Left ventricle myocardium inferior (tissue), 1 donor: Measurements from ENCODE around the gene SMG6. TPM values are rescaled to one million over a fixed set of nuclear protein-coding genes. Genes with fewer than 3 reads are reported as not detected.
A peak's percentile ranks its signal among the peaks of the same experiment; 100 is the strongest.

ENCODE experiments used
- DNase-seq: peaks from one replicate; pipeline ENCODE4 v3.0.0-alpha.2; 2020
- H3K27ac ChIP-seq: fragments of 200-600 bp; replicated peaks from 2 replicates; pipeline ENCODE4 v1.8.0; 2021
- H3K27me3 ChIP-seq: fragments of 200-600 bp; 2 replicates; pipeline ENCODE4 v1.8.0; 2021; ENCODE audit warnings: low read depth
- H3K36me3 ChIP-seq: fragments of 200-600 bp; 2 replicates; pipeline ENCODE4 v1.8.0; 2021
- H3K4me1 ChIP-seq: fragments of 200-600 bp; 2 replicates; pipeline ENCODE4 v1.8.0; 2021
- H3K4me3 ChIP-seq: fragments of 200-600 bp; 2 replicates; pipeline ENCODE4 v1.8.0; 2021; ENCODE audit warnings: mild to moderate bottlenecking, moderate library complexity
- H3K9me3 ChIP-seq: fragments of 200-600 bp; replicated peaks from 2 replicates; pipeline ENCODE4 v1.8.0; 2021
- CTCF ChIP-seq: fragments of 200-600 bp; IDR thresholded peaks from 2 replicates; pipeline ENCODE4 v1.8.0; 2021; ENCODE audit warnings: antibody characterized with exemption, mild to moderate bottlenecking, borderline replicate concordance
- intact Hi-C: fragments of 100-400 bp; cut with micrococcal nuclease; formaldehyde crosslinking; loops from one replicate; pipeline ENCODE4 v1.11.0; 2022
- total RNA-seq: library from RNA; stranded (reverse); fragmentation: NEBNext Ultra II Directional; extraction: Animal tissue kit (Norgen Biotek cat#: 25700); gene quantifications from one replicate; pipeline ENCODE4 v1.2.1, GENCODE V29; 2021
- donor health status: DM: no; HTN: yes; CAD: no; lungs with severe emphysema.

The SMG6 gene
- total RNA-seq, 1 donor from 2014 or later, result 22.1 TPM

- peak overlapping the region; percentile 90 for H3K27ac ChIP-seq
- peaks cover 45% of the 10 kb centered on the region for H3K36me3 ChIP-seq
- H3K9me3 ChIP-seq, result no peaks in the 10 kb centered on the region
- peak overlapping the region; percentile 77 for H3K4me3 ChIP-seq
- peaks cover 38% of the 10 kb centered on the region for H3K4me1 ChIP-seq
- intact Hi-C loops, result no loop called here
- TF ChIP-seq CTCF, result no peak
- no peaks in the 10 kb centered on the region for H3K27me3 ChIP-seq
- no peak for DNase-seq
These were observed 32.2 kb upstream of the SMG6 start for GRCh38 chr17:2335726-2336214.

- Histone ChIP-seq H3K27me3 (no peaks in the 10 kb centered on the region), H3K27ac (no peak overlapping the region), H3K4me1 (peaks cover 18% of the 10 kb centered on the region), H3K36me3 (peaks cover 88% of the 10 kb centered on the region), H3K4me3 (no peak overlapping the region), H3K9me3 (no peaks in the 10 kb centered on the region)
- TF ChIP-seq CTCF, result no peak
- intact Hi-C loops, result no loop called here
- no peak for DNase-seq
These were observed 27.7 kb upstream of the SMG6 start for GRCh38 chr17:2331303-2331702.

GRCh38 chr17:2323629-2324314 lies 20.2 kb upstream of the SMG6 start:
- Histone ChIP-seq H3K4me1 (no peaks in the 10 kb centered on the region), H3K27me3 (no peaks in the 10 kb centered on the region), H3K36me3 (peaks cover 75% of the 10 kb centered on the region), H3K9me3 (no peaks in the 10 kb centered on the region), H3K4me3 (no peak overlapping the region), H3K27ac (no peak overlapping the region)
- TF ChIP-seq CTCF, result no peak
- intact Hi-C loops, result no loop called here
- no peak for DNase-seq

GRCh38 chr17:2321399-2321798 lies 17.8 kb upstream of the SMG6 start:
- TF ChIP-seq CTCF, result no peak
- H3K4me3 ChIP-seq, result no peak overlapping the region
- H3K36me3 ChIP-seq, result peaks cover 55% of the 10 kb centered on the region

GRCh38 chr17:2319051-2319450 lies 15.5 kb upstream of the SMG6 start:
- TF ChIP-seq CTCF, result no peak

More at GRCh38 chr17:2321399-2321798, 17.8 kb upstream of the SMG6 start:
- intact Hi-C loops, result no loop called here
- Histone ChIP-seq H3K27ac (no peak overlapping the region), H3K4me1 (no peaks in the 10 kb centered on the region), H3K27me3 (no peaks in the 10 kb centered on the region), H3K9me3 (no peaks in the 10 kb centered on the region)
- DNase-seq, result no peak

More at GRCh38 chr17:2319051-2319450, 15.5 kb upstream of the SMG6 start:
- Histone ChIP-seq H3K4me3 (no peak overlapping the region), H3K27ac (no peak overlapping the region), H3K4me1 (no peaks in the 10 kb centered on the region), H3K27me3 (no peaks in the 10 kb centered on the region), H3K9me3 (no peaks in the 10 kb centered on the region), H3K36me3 (peaks cover 31% of the 10 kb centered on the region)
- intact Hi-C loops, result no loop called here
- no peak for DNase-seq
